HG03354 (cell line): Measurements from ENCODE around the gene NIPAL1.
"Not testable (repeated sequence)": the region's sequence is repeated elsewhere in the genome, so short reads cannot be mapped to it uniquely, and the experiment has no call there.

Source experiments
- ATAC-seq: cut with Tn5 transposase; IDR thresholded peaks from one replicate; pipeline ENCODE4 v1.9.1; 2021; ENCODE audit warnings: mild to moderate bottlenecking; ENCODE audit not compliant: unreplicated experiment, poor library complexity, severe bottlenecking

The NIPAL1 gene

DNA sequence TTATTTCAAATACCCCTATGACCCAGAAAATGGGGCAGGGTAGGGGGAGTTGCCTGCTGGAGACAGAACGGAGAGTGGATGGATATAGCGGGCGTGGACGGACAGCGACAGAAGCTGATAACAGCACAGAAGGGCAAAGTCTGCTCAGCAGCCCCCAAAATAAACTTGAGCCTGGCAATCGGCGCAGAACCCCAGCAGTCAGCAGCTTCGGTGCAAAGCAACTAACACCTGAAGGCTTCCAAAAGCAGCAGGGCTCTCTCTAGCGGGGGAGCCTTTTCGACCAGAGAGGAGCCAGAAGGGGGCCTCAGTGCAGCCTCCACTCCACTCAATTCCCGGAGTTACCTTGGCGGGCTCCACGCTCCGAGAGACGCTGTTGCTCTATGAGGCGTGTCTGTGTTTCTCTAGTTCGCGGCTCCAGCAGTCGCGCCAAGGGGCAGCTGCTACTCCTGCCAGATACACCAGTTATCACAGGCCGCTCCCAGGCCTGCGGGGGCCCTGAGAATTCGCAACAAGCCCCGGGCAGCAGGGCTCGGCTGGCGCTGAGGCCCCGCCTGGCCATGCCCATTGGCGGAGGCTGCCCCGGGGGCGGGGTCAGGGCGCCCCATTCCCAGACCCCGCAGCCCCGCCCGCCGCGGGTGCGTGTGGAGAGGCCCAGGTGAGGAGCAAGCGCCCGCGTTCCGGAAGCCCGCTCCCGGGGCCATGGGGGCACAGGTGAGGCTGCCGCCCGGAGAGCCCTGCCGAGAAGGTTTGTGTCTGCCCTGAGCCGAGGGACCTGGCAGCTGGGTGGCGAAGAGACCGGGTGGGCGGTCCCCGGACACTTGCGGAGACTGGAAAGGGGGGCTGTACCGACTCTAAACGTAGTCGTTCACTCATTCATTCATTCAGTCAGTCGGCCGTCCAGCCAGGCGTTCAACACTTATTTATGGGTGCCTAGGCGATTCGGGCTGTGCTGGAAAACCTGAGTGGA lies at the start of gene NIPAL1, which contains the start of gene CNGA1:
Gene NIPAL1, plus strand, starts transcription at position 632 of the 967 bp plus-strand sequence. Its CDS starts 68 bp downstream, at position 700.
Gene CNGA1, minus strand, starts transcription at position 541 of the 967 bp plus-strand sequence. CDS start 63,992 bp downstream, outside the sequence.
- peak; percentile 86 for ATAC-seq

- no peak for ATAC-seq
Observed at GRCh38 chr4:47968847-47969246, 47.7 kb upstream of the NIPAL1 start.

DNA sequence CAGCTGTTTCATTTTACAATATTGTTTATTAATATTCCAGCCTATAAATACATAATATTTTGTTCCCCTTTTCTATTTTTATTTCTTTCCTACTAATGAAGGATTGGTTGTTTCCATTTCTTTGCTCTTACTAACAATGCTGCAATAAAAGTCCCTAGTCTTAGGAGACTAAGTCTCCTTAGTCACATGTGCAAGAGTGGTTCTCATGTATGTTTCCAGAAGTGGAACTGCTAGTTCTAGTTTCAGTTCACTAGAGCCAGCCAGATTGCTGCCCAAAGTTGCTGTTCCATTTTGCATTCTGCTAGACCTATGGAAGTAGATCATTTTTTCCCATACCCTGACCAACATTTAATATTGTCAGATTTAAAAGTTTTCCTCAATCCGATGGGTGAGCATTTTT lies 44.4 kb upstream of the NIPAL1 start:
- ATAC-seq: peak; percentile 63

DNA sequence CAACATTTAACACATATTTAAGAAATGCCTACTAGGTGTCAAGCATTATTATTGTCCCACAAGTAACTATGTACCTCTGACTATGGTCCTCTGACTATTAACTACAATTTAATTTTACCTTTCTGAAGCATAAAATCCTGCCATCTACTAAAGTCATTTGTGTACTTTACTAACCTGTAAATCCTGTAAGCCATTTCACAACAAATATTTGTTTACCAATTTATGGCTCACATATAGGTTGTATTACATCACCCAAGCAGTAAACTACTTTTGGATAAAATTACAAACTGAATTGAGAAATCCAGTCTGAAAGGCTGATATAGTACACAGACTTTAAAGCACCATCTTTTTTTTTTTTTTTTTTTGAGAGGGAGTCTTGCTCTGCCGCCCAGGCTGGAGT lies 43.9 kb upstream of the NIPAL1 start:
- no peak for ATAC-seq

- no peak for ATAC-seq
Observed at GRCh38 chr4:47974566-47974965, 42.0 kb upstream of the NIPAL1 start.

DNA sequence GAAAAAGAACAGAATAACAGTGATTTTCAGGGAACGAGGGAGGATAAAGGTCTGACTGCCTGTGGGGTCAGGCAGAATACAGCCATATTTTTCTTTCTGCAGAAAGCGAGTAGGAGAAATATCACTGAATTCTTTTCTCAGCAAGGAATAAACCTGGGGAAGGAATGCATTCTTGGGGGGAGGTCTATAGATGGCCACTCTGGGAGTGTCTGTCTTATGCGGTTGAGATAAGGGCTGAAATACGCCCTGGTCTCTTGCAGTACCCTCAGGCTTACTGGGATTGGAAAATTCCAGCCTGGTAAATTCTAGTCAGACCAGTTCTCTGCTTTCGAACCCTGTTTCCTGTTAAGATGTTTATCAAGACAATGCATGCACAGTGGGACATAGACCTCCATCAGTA lies 26.4 kb upstream of the NIPAL1 start:
- no peak for ATAC-seq

GRCh38 chr4:47992475-47992874 lies 24.1 kb upstream of the NIPAL1 start:
- not testable (repeated sequence) for ATAC-seq

DNA sequence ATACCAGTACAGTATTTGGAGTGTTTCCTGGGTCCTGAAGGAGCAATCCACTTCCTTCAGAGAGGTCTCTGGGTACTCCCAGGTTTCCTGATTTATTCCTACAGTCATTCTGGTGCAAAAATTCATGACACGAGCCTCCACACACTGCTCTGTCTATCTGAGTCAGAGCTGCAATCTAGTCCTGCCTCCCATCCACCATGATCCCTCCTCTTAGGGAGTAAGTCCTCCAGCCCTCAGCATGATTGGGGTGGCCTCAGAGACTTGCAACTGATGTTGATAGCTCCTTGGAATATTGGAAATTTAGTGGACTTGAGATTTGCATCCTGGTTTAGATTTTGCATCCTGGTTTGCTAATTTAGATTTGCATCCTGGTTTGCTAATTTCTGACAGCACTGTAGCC lies 20.6 kb upstream of the NIPAL1 start:
- ATAC-seq: no peak

GRCh38 chr4:48002267-48002666 lies 14.3 kb upstream of the NIPAL1 start:
- ATAC-seq: no peak

GRCh38 chr4:48003568-48003967 lies 13.0 kb upstream of the NIPAL1 start:
- ATAC-seq: not testable (repeated sequence)

DNA sequence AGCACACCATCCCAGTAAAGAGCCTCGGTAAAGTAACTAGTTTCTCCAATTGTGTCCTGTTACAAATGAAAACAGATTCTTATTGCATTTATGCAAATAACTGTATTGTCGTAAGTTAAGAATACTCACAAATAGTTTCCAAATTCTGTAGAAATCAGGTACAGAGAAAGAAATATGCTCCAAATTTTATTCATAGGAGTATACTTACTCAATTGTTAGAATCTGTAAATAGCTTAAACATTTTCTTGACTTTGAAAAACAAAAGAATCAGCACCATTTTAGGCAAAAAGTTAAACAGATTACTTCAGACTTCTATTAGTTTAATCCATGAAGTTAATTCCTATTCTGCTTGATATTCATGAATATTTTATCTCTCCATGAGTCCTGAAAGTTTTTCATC lies 10.8 kb upstream of the NIPAL1 start:
- ATAC-seq: no peak

GRCh38 chr4:48008021-48008596 lies 8.5 kb upstream of the NIPAL1 start:
- ATAC-seq: no peak

GRCh38 chr4:48010906-48011305 lies 5.7 kb upstream of the NIPAL1 start:
- not testable (repeated sequence) for ATAC-seq

DNA sequence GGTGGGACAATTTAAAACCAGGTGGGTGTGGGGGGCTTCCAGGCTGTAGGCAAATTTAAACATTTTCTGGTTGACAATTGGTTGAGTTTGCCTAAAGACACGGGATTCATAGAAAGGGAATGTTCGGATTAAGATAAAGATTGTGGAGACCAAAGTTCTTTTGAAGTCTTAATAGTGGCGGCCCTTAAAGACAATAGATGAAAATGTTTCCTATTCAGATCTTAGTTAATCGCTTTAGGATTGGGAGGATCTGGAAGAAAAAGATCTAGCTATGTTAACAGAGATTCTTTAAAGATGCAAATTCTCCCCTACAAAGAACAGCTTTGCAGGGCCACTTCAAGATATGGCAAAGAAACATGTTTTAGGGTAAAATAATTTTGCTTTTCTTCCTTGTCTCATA lies 4.8 kb upstream of the NIPAL1 start:
- no peak for ATAC-seq

DNA sequence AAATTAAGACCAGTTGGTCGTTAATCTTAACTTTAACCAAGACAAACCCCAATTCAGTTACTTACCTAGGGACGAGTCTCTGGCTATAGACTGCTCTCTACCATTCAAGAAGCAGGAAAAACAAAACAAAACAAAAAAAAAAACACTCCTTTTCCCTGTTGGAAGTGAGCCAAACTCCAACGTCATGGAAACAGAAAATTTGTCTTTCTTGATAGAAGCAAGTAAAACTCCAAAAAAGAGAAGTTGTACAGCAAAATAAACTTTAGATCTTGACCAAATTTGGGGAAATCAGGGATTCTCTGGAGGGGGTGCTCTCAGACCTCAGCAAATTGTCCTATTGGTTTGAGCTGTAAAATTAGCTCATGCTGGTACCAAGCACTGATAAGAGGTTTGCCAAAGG lies 3.7 kb upstream of the NIPAL1 start:
- ATAC-seq: no peak

DNA sequence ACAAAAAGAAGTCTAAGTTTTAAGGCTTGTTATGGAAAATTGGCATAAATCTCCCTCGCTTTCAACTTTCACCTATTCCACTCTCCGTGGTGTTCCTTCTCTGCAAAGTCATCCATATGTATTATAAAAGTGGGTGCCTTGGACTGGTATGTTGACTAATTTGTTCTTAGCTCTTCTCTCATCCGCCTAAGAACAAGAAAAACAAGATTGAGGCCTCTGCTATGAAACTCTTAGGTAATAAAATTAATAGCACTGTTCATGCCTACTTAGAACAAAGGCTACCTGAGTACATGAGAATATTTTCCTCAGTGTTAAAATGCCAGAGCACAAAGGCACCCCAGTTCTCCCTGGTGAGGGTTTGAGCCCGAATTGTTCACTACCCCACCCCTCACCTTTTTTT lies 1.4 kb upstream of the NIPAL1 start:
- ATAC-seq: no peak

DNA sequence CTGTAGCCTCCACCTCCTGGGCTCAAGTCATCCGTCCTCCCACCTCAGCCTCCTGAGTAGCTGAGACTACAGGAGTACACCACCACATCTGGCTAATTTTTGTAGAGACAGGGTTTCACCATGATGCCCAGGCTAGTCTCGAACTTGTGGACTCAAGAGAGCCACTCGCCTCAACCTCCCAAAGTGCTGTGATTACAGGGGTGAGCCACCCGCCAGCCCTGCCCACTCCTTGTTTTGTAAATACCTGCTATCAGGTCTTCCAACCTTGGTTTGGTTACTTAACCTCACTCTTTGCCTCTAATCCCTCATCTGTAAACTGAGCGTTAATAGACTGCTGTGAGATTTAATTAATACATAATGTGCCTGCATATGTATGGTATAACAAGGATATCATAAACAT lies 894 bp upstream of the NIPAL1 start:
- ATAC-seq: no peak

DNA sequence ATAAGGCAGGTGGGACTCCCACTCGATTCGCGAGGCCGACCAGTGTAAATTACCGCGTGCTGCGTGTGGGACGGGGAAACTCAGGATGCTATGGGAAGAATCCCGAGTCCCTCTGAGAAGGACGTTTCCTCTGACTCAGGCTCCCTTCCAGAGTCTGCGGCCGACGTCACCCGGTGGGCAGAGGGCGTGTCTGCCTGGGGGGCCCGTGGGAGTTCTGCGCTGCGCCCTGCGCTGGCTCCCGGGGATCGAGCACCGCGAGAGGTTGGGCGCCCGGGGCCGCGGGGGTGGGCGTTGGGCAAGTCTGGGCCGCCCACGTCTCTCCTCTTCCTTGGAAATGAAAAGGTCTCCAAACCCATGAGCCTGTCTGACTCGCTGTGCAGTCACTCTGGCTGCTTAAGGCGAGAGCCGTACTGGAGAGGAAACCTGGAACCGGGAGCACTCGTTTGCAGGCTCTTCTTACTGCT lies 568 bp downstream of the NIPAL1 start:
- no peak for ATAC-seq

- ATAC-seq: no peak
Observed at GRCh38 chr4:48018112-48018511, 1.5 kb downstream of the NIPAL1 start.

DNA sequence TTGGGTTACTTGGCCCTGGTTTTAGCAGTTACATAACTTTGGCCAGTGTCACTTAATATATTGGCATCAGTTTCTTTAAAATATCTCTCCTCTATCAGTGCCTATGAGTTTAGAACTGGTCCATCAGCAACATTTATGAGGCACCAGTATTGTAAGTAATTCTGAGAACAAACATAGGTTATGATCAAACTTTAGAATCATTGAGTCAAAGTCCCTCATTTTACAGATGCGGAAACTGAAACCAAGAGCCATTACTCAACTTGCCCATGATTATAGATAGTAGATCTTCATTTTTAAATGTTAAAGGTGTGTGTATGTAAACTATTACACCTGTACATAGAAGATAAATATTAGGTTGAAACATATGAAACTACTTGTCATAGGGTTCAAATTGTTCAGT lies 4.5 kb downstream of the NIPAL1 start:
- no peak for ATAC-seq
